GM19395 (cell line): Measurements from ENCODE around the gene CDH5.
"Not testable (repeated sequence)": the region's sequence is repeated elsewhere in the genome, so short reads cannot be mapped to it uniquely, and the experiment has no call there.

Experiments used
- ATAC-seq: cut with Tn5 transposase; IDR thresholded peaks from one replicate; pipeline ENCODE4 v1.9.1; 2021; ENCODE audit warnings: mild to moderate bottlenecking, moderate library complexity; ENCODE audit not compliant: unreplicated experiment

Gene CDH5

DNA sequence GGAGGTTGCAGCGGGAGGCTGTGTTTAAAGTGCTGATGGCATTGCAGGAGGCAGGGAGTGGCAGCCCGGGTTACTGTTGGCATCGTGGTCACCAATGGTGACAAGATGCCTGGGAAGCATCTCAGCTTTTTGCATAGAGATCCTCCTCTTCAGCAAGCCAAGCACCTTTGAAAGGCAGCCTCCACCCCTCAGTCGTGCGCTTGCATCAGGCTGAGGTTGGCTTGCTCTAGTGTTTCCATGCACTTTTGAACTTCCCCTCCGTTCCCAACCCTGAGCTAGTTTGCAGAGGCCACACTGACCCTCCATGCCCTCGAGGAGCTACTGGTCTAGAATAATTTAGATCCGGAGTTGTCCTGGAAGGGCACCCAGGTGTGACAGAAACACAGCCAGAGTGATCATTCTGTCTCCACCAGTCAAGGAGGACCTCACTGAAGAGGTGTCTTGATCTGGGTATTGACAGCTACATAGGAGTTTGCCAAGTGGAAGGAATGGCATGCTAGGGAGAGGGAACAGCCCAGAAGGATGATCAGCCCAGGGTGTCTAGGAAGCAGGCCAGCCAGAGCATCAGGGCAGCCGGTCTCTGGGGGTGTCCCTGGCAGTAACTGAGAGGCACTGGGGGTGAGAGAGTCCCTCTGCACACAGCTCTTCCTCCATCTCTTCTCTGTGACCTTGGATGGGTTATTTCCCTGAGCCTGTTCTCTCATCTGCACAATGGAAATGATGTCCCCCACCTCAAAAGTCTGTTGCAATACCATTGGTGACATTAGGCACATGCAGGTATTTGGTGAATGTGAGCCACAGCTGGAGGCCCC, 68.3 kb downstream of the CDH5 start:
- no peak for ATAC-seq

DNA sequence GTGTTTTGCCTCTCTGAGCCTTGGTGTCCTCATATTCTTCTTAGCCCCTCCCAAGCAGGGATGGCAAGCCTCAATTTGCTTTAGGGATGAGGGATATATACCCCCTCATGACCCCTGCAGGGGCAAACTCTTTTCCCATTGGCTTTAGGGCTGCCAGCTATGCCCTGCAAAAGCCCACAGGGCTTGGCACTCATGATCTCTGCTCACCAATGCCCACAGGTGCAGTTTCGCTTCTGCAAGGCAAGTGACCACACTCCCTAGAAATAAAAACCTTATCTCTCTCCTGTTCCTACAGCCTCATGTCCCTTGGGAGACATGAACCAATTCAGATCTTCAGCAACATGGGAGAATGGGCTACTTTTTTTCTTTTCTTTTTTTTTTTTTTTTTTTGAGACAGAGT, 69.4 kb downstream of the CDH5 start:
- no peak for ATAC-seq

DNA sequence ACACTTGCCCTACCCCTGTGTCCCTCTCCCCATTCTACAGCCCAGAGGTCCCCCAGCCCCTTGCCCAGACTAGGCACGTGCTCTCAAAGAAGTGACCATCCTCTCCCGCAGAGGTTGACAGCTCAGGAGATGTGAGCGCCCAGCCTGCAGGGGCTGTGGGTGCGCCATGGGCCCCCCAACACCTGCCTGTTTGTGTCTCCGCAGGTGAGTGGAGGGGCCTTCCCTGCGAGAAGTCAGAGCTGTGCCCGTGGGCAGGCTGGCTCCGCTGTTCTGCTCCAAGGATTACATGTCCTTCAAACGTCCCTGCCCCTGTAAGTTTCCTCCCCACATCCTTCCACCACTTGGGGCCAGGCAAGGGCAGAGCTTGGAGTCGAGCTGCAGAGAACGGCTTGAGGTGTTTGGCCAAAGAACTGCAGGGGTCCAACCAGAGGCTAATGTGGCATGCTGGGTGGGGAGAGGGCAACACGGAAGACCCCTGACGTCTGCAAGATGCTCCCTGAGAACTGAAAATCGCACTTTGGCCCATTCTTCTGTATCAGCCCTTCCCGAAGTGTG, 71.0 kb downstream of the CDH5 start:
- no peak for ATAC-seq

DNA sequence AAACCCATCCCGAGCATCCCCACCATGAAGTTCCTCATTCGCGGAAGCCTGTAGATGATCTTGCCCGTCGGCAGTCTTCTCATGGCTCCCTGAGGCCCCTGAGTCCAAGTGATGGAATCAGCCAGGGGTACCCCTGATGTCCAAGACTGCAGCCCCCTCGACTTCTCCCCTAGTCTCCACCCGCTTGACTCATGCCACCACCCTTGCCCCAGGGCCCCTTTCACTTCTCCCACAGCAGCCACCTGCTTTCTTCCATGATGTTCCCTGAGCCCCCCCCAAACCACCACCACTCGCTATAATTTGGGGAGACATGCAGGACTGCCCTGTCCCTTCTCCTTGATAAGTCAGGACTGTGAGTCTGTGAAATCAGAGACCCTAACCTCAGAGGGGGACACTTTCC, 72.0 kb downstream of the CDH5 start:
- no peak for ATAC-seq

DNA sequence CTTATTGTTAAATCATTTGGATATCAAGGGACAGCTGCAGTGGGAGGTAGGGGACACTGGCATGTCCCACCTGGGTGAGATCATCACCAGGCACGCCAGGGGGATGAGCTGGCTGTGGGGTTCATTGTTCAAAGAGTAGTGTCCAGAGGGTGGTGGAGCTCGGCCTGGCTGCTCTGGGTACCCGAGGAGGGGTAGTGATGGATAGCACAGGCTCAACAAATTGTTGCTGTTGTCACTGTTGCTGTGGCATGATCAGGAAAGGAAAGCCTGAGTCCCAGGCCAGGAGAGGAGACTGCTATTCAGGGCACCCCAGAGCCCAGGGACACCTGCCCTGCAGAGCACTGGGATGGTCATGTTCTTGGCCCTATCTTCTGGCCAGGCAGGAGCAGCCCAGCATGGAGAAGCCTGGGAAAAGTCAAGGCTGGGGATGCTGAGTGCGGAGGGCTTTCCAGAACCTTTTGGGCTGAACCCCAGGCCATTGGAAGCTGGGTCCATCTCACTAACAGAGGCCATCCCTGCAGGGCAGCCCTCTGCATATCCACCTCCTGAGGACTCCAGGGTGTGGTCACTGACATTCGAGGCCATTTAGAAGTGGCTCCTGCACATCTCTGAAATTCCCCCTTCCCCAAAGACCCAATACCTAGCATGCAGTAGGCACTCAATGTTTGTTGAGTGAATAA, 72.7 kb downstream of the CDH5 start:
- ATAC-seq: no peak

DNA sequence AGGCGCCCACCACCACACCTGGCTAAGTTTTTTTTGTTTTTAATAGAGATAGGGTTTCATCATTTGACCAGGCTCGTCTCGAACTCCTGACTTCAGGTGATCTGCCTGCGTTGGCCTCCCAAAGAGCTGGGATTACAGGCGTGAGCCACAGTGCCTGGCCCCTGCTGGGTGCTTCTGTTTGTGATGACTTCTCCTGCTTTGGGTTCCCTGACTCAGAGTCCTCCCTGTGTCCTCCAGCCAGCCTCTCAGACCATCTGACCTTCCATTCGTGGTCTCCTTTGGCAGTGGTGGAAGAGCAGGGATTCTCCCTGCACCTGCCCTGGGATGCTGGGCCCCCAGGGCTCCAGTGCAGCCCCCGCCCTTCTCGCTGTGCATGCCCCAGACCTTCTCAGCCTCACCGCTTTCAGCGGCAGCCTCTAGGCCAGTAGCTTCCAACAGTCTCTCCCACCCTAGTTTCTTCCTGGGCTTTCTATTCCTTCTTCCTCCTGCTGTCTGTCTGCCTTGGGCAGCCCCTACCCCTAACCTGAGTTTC, 73.8 kb downstream of the CDH5 start:
- no peak for ATAC-seq

DNA sequence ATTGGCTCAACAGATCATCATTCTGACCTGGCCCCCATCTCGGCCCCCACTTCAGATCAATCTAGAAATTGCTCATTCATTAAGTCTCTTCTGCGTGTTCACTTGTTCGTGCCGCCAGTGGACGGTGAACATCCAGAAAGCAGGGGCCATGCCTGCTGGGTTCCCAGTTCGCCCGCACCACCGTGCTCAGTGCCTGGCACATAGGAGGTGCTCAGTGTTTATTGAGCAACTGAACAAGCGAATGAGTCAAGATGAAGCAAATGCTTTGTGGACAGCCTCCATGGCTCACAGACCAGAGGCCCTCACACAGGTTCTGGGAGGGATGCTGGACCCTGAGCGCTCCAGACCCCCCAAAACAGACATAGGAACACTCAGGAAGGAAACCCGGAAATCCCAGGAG, 74.5 kb downstream of the CDH5 start:
- no peak for ATAC-seq

DNA sequence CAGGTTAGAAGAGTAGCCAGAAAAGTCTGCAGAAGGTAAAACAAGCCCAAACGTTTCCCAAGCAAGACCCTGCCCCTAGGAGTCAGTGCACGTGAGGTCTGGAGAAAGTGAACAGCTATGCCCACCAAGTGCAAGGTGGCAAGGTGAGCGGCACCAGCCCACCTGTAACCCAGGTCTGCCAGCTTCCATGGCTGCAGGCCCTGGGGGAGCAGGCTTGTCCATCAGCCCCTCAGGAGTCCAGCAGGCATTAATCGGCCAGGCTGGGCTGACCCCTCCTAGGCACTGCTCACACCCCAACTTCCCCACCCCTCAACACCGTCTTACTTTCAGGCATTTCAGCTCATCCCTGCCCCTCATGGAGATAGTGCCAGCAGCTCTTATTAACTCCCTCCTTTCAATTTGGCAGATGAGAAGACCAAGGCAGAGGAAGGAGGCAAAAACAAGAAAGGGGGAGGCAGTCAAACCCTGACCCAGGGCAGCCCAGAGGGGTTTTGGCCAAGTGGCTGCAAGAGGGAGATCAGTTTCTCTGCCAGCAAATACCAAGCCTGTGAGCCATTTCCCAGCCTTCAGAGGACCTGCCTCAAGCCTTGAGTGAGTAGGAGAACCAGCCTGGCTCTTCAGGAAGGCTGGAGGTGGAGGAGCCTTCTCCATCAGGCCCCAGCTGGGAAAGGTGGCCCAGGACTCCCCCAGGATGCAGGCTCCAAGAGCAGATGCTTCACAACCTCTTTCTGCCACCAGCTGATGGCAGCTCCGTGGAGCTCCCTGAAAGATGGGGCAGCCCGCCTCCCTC, 75.3 kb downstream of the CDH5 start:
- ATAC-seq: no peak

DNA sequence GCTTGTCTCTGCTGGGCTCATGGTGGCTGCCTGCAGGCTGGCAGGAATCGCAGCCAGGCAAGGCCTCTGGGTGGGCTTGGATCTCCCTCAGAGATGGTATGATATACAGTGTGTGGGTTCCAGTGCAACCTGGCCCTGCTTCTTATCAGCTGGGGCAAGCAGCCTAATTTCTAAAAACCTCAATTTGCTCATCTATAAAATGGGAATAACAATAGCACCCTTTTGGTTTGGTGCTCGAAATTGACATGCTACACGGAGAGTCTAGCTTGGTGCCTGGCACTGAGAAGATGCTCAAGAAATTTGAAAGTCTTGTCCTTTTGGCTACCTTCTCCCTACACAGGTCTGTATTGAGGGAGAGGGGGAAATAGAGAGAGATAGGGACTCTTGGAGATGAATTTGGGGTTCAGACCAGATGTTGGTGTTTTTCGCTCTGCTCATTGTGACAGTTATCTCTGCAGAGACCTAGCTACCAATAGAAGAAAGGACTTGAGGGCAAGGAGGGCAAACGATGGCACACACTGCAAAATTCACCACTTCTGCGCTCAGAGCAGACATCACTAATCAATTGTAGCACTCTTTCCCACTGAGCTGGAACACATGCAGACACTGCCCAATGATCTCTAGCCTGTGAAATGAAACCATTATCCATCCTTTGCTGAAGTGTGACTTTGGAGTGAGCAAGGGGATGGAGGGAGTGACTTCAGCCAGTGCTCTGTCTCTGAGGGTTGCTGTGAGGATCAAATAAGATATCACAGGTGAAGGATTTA, 76.2 kb downstream of the CDH5 start:
- ATAC-seq: no peak

DNA sequence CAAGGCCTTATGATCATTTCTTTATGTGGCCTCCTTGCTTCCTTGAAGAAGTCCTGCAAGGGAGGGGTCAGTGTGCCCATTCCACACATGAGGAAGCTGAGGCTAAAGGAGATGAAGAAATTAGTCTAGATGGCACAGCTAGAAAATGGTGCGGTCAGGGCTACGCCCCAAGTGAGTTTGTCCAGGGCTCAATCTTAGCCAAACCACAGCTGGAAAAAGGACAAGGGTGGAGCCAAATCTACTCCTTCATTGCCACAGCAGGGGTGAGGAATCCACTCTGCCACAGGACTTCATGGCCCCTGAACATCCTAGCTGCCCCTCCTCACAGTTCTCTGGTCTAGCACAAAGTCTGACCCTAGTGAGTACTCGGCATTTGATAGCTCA, 76.8 kb downstream of the CDH5 start:
- ATAC-seq: no peak

DNA sequence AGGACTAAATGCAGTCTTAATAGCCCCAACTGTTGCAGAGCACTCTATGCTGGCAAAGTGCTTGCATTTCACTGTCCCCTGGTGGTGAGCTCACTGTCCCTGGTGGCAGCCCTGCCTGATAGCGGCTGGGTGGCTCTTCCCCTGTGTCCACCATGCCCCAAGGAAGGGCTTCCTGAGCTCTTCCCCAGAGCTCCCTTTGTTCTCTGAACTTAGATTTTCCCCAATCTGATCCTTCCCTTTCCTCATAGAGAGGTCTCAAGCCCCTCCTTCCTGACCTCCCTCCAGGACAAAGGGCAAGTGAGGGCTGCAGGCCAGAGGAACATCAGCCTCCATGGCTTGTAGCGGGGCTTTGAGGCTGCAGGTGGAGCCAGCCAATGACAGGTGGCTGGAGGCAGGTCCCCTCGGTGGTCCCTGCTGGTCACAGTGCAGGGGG, 77.6 kb downstream of the CDH5 start:
- no peak for ATAC-seq

DNA sequence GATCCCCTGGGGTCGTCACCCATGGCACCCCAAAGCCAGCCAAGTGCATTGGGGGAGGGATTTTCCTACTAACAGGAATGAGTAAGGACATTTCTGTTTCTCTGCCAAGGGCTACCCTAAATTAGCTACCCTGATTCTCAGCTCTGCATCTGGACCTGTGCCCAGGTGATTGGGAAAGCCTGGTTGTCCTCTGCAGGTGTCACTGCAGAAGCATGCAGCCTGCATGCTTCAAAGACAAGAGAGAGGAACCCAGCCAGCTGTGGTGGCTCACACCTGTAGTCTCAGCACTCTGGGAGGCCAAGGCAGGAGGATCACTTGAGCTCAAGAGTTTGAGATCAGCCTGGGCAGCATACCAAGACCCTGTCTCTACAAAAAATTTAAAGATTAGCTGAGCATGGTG, 80.2 kb downstream of the CDH5 start:
- ATAC-seq: no peak

DNA sequence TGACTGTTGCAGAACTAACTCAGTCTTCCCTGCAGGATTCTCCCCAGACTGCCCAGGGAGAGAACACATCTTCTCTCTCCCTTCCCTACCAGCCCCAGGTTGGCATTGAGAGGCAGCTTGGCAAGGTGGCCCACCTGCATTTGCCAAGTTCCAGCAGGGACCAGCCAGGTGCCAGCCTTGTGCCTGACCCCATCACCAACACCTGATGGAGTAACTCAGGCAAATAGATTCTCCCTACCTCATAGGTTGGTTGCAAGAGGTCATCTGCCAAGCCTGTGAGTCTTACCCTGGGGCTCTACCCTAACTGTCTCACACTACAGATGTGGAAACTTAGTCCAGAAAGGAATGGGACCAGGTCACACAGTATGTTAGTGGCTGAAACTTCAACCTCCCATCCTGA, 81.0 kb downstream of the CDH5 start:
- ATAC-seq: no peak

DNA sequence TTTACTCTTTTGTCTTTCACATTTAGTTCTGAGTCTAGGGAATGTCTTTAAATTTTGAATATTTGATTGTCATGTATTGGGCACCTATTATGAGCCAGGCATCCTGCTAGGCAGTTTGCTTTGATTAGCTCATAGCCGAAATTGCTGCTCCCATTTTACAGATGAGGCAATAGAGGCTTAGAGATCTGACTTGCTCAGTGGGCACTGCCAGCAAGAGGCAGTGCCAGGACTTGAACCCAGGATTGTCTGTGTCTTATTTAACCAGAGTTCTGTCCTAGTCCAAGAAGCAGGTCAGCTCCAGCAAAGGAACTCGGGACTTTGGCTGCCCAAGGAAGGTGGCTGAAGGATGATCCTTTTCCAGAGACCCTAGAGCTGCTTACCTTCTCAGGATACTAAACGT, 85.1 kb downstream of the CDH5 start:
- no peak for ATAC-seq

DNA sequence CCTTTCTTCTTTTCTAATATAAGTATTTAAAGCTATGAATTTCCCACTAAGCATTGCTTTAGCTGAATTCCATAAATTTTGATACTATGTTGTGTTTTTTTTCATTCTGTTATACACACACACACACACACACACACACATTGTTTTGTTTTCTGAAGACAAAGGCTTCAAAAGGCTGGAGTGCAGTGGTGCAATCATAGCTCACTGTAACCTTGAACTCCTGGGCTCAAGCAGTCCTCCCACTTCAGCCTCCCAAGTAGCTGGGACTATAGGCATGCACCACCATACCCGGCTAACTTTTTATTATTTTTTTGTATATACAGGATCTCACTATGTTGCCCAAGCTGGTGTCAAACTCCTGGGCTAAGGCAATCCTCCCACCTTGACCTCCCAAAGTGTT, 86.7 kb downstream of the CDH5 start:
- not testable (repeated sequence) for ATAC-seq
